Hepatocyte (in vitro differentiated cells): Measurements from ENCODE around the gene RFFL.

Experiments
- CTCF ChIP-seq: fragments of 200-600 bp; sonication (generic); IDR thresholded peaks from 2 replicates; pipeline ENCODE4 v1.5.1; 2016; ENCODE audit warnings: antibody characterized with exemption, mild to moderate bottlenecking; ENCODE audit not compliant: poor library complexity
- EZH2phosphoT487 ChIP-seq: fragments of 200-600 bp; sonication (generic); IDR thresholded peaks from one replicate; pipeline ENCODE4 v1.6.1; 2018; ENCODE audit warnings: antibody characterized with exemption, mild to moderate bottlenecking, low read depth, moderate library complexity; ENCODE audit not compliant: unreplicated experiment, severe bottlenecking

- TF ChIP-seq CTCF (no peak), EZH2phosphoT487 (no peak)
Measured at GRCh38 chr17:34987232-34987631, 76.3 kb downstream of the RFFL start.
